GM12872 (cell line): ENCODE results near the gene CDK19.

Experiments
- CTCF ChIP-seq: IDR thresholded peaks from 3 replicates; pipeline ENCODE4 v1.5.1; 2011; ENCODE audit warnings: low read depth, mild to moderate bottlenecking, low read length, moderate library complexity; ENCODE audit not compliant: insufficient read depth

Gene CDK19

GRCh38 chr6:110658631-110659211 lies 156.5 kb downstream of the CDK19 start:
- TF ChIP-seq CTCF = no peak

- TF ChIP-seq CTCF = no peak
These were observed 158.8 kb downstream of the CDK19 start for GRCh38 chr6:110656492-110656891.

- TF ChIP-seq CTCF = no peak
These were observed 159.4 kb downstream of the CDK19 start for GRCh38 chr6:110655821-110656220.

GRCh38 chr6:110654096-110654820 lies 161.0 kb downstream of the CDK19 start:
- no peak for TF ChIP-seq CTCF

GRCh38 chr6:110653381-110653780 lies 161.9 kb downstream of the CDK19 start:
- TF ChIP-seq CTCF = no peak

- no peak for TF ChIP-seq CTCF
These were observed 162.7 kb downstream of the CDK19 start for GRCh38 chr6:110652520-110652919.

GRCh38 chr6:110650755-110651154 lies 164.5 kb downstream of the CDK19 start:
- no peak for TF ChIP-seq CTCF
